22Rv1 (cell line): ENCODE measurements around the gene PLLP.

Experiments
- H3K27ac ChIP-seq: fragments of 450-650 bp; 2 replicates; pipeline ENCODE4 v1.5.1; 2017
- CTCF ChIP-seq: fragments of 450-650 bp; IDR thresholded peaks from 2 replicates; pipeline ENCODE4 v1.5.1; 2017; ENCODE audit warnings: mild to moderate bottlenecking
- ZFX ChIP-seq: fragments of 450-650 bp; IDR thresholded peaks from 2 replicates; pipeline ENCODE4 v1.6.1; 2017; ENCODE audit warnings: antibody characterized with exemption, borderline replicate concordance

PLLP gene

GRCh38 chr16:57318240-57318970, 33.9 kb upstream of the PLLP start:
- no peak overlapping the region for H3K27ac ChIP-seq
- TF ChIP-seq CTCF (no peak), ZFX (no peak)

DNA sequence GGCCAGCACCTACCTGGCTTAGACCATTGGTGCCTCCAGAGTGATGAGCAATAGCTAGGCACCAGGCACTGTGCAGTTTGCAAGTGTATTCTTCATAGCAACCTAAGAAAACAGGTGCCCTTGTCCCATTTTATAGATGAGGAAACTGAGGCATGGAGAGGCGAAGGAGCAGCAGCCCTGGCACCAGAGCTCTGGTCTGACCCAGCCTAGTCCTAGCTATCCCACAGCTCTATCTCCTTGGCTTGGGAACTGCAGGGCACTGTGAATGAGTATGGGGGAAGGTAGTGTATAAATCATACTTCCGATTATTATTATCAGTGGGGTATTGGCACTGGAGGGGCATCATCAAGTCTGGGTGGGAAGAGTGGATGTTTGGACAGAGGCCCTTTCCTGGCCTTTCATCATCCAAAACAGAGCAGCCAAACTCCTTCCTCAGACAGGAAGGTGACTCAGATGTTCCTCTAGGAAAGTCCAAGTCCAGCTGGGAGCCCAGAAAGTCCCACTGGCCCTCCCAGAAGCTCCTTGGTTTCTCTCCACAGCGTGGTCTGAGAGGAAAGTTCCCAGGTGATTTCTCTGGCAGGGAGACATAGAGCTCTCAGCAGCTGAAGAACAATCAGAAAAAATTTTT, 32.0 kb upstream of the PLLP start:
- no peak overlapping the region for H3K27ac ChIP-seq
- TF ChIP-seq ZFX (no peak), CTCF (no peak)

GRCh38 chr16:57315416-57315815, 30.9 kb upstream of the PLLP start:
- TF ChIP-seq ZFX (no peak), CTCF (no peak)

DNA sequence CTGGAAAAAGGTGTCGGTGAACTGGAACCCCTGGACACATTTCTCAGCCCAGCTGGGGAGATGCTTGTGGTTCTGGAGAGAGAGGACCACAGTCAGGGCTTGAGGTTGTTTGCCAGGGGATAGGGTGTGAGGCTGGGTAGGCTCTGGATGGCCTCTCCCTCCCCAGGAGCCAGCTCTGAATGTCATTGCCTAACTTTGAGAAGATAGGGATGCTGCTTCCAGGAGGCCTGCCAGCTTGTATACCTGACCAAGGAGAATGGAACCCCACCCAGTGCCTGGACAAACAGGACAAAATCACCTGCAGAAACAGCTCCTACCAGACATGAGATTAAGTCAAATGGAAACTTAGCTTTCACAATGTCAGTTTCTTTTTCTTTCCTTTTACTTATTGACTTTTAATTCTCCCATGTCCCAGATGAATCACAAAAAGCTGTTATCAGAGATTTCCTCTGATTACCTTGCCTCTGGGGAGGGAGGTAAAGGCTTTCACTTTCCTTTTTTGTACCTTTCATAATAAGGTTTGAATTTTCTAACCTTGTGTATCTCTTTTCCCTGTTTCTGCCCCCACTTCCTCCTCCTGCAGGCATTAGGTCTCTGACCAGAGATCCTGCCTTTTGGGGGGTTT, 29.8 kb upstream of the PLLP start:
- no peak overlapping the region for H3K27ac ChIP-seq
- TF ChIP-seq ZFX (no peak), CTCF (no peak)

More at GRCh38 chr16:57315416-57315815, 30.9 kb upstream of the PLLP start:
- no peak overlapping the region for H3K27ac ChIP-seq

DNA sequence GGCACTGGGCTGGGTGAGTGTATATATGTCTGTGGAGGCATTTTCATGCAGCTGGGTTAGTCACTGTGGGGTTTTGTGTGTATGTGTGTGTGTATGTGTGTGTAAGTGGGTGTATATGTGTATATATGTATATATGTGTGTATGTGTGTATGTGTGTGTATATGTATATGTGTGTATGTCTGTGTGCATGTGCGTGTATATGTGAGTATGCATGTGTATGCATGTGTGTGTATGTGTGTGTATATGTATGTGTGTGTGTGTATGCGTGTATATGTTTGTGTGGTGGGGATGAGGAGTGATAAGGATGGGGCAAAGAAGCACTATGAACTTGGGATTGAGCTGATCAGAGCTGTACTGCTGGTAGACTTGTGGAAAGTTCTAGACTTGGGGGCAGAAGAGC, 29.0 kb upstream of the PLLP start:
- TF ChIP-seq ZFX (no peak), CTCF (no peak)
- H3K27ac ChIP-seq = no peak overlapping the region

DNA sequence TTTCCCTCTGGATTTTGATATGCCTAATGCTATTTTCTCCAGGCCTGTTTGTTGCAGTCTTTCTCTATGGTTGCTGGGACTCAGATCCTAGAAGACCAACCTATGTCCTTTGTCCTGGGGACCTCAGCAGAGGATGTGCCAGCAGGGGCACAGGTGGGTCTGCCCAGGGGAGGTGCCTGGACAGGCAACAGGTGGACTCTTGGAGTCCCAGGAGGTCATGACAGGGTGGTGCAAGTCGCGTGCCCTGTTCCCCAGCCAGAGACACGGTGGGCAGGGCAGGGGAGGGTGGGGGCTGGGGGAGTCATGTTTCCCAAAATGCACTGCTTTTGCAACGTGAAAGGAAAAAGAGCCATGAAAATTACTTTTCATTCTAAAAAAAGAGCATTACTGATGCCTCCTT, 26.3 kb upstream of the PLLP start:
- no peak overlapping the region for H3K27ac ChIP-seq
- TF ChIP-seq ZFX = no peak
- no peak for TF ChIP-seq CTCF

DNA sequence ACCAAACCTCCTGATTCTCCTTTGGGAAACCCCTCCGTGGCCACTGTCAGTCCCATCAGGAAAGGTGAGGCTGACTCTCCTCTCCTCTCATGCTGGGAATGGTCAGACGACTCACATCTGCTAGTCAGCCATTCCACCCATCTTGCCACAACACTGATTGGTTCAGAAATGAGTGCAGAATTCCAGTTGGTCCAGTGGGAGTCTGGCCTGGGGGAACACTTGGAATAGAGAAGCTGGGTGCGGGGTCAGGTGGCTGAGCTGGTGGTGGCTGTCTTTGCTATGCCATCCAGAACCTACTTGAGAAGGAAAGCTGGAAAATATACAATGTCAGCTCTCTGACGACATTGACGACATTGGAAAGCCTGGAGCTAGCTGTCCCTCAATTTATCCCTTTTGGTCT, 23.6 kb upstream of the PLLP start:
- TF ChIP-seq CTCF = no peak
- no peak for TF ChIP-seq ZFX
- no peak overlapping the region for H3K27ac ChIP-seq
